A549 (cell line): ENCODE measurements around the gene CACNA1C. TPM values are rescaled to one million over a fixed set of nuclear protein-coding genes. Genes with fewer than 3 reads are reported as not detected.
A peak's percentile ranks its signal among the peaks of the same experiment; 100 is the strongest.

Experiments used
- ATAC-seq, 2 experiments: fragments of 200-7000 bp in 1 of 2; fragments of >200 bp in 1 of 2; cut with Nextera tagmentation in 1 of 2; cut with Tn5 transposase in 1 of 2; 3 replicates each; pipeline versions ENCODE4 v1.8.0 to v1.9.1; 2018 to 2020; ENCODE audit warnings: mild to moderate bottlenecking in 1 of 2, moderate library complexity in 1 of 2
- CTCF ChIA-PET: fragments of 300-600 bp; sonication (Branson Sonifier 250); formaldehyde crosslinking; extraction: SDS; loops from one replicate; lab custom pipeline; 2021; ENCODE audit warnings: antibody characterized with exemption, inconsistent platforms; lab: Yijun Ruan, JAX
- POLR2A ChIA-PET: fragments of 350-600 bp; formaldehyde crosslinking; extraction: SDS; loops from one replicate; lab custom pipeline; 2021; ENCODE audit warnings: antibody characterized with exemption, inconsistent platforms; lab: Yijun Ruan, JAX
- DNase-seq, 2 experiments: peaks; one replicate each; pipeline versions ENCODE4 v3.0.0 to v3.0.0-alpha.2; 2011 to 2016; ENCODE audit warnings: low read depth in 1 of 2, low spot score in 1 of 2
- FAIRE-seq: peaks from 2 replicates; lab custom pipeline; 2011; peaks lifted over from hg19 to GRCh38; lab: Jason Lieb, UNC
- H3K27ac ChIP-seq, 2 experiments: fragments of >200 bp; sonication (Bioruptor Twin); formaldehyde crosslinking; 3 replicates each; pipeline ENCODE4 v1.5.1; 2016 to 2017
- H3K4me1 ChIP-seq: fragments of >200 bp; sonication (Bioruptor Twin); formaldehyde crosslinking; 3 replicates; pipeline ENCODE4 v1.6.1; 2016
- H3K4me2 ChIP-seq: fragments of >200 bp; sonication (Bioruptor Twin); formaldehyde crosslinking; 3 replicates; pipeline ENCODE4 v1.6.1; 2016
- H3K4me3 ChIP-seq: fragments of >200 bp; sonication (Bioruptor Twin); formaldehyde crosslinking; 3 replicates; pipeline ENCODE4 v1.5.1; 2016
- H3K9me3 ChIP-seq: fragments of >200 bp; sonication (Bioruptor Twin); formaldehyde crosslinking; 3 replicates; pipeline ENCODE4 v1.6.1; 2016
- HDAC2 ChIP-seq: fragments of 200-600 bp; sonication (generic); IDR thresholded peaks from 2 replicates; pipeline ENCODE4 v1.6.1; 2016
- JUNB ChIP-seq: fragments of >200 bp; sonication (Bioruptor Twin); formaldehyde crosslinking; IDR thresholded peaks from 2 replicates; pipeline ENCODE4 v1.6.1; 2016
- KDM1A ChIP-seq: fragments of 200-600 bp; sonication (generic); IDR thresholded peaks from 2 replicates; pipeline ENCODE4 v1.6.1; 2016; ENCODE audit warnings: low read depth, mild to moderate bottlenecking
- POLR2AphosphoS2 ChIP-seq: conservative IDR thresholded peaks from 2 replicates; pipeline ENCODE4 v1.6.1; 2012; ENCODE audit warnings: low read length, improper control_type of control experiment, inconsistent platforms
- ZNF302 ChIP-seq: fragments of 250-450 bp; sonication (Bioruptor Pico); IDR thresholded peaks from 2 replicates; pipeline ENCODE4 v1.9.0; 2021; ENCODE audit warnings: inconsistent platforms, mild to moderate bottlenecking, moderate library complexity
- WGBS: methylation state at CpG from one replicate; pipeline ENCODE4 v1.1.6; 2017; ENCODE audit errors: missing lambda C conversion rate; 5-methylcytosine and 5-hydroxymethylcytosine counted together
- polyA plus RNA-seq, 4 experiments: library from polyadenylated mRNA; depleted of rRNA in 3 of 4; stranded (reverse); fragments of >200 nt; fragmentation: RNase III in 1 of 4; extraction: RNeasy Plus Mini Kit Qiagen cat#74134 plus additional on column Dnase treatment in 1 of 4; gene quantifications; 2 replicates in 3 of 4; 3 replicates in 1 of 4; pipeline ENCODE4 v1.2.3, GENCODE V29; 2011 to 2017
- TF ChIP-seq, protein P1 (sequence below): fragments of 250-450 bp; sonication (Bioruptor Pico); IDR thresholded peaks from 2 replicates; pipeline ENCODE4 v1.5.0; 2020; ENCODE audit warnings: low read depth, mild to moderate bottlenecking, moderate library complexity
- TF ChIP-seq, protein P2 (sequence below): IDR thresholded peaks from 2 replicates; pipeline ENCODE4 v1.6.1; 2012; ENCODE audit warnings: low read depth, borderline replicate concordance
- TF ChIP-seq, protein P3 (sequence below): fragments of 250-450 bp; sonication (Bioruptor Pico); IDR thresholded peaks from 2 replicates; pipeline ENCODE4 v1.5.0; 2021; ENCODE audit warnings: mild to moderate bottlenecking, moderate library complexity, borderline replicate concordance
- TF ChIP-seq, protein P4 (sequence below): fragments of 200-600 bp; sonication (generic); IDR thresholded peaks from 2 replicates; pipeline ENCODE4 v1.6.1; 2016; ENCODE audit warnings: antibody characterized with exemption, mild to moderate bottlenecking, moderate library complexity
- TF ChIP-seq, protein P5 (sequence below): fragments of >200 bp; sonication (Bioruptor Twin); formaldehyde crosslinking; IDR thresholded peaks from 3 replicates; pipeline ENCODE4 v1.6.1; 2016
- TF ChIP-seq, protein P6 (sequence below): IDR thresholded peaks from 2 replicates; pipeline ENCODE4 v1.6.1; 2012

The CACNA1C gene
- polyA plus RNA-seq, 2 of the 4 experiments (the other 2 are of a cell fraction), result not detected

DNA sequence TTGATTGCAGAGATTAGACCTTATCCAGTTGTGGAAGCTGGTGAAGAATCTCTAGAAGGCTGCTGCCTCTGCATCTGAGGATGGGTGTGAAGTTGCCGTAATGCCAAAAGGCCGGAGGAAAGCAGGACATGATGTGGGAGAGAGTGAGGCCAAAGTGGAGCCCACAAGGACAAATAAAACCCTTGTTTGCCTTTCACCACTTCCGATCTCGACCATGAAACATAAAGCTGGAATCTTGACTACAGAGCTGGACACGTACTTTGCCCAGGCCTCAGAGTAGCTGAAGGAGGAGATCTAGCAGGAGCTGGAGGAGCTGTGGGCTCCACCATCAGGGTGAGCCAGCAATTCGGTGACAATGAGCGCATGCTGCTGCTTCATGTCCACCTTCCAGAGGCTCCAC is 5.0 kb upstream of the CACNA1C start:
- ChIA-PET POLR2A (no interaction called here), CTCF (interaction anchor here (1.0 to 3.4 kb wide), 3 partner anchors 14 to 535 kb away, joined by 3 to 13 read pairs (median 4); no protein-coding TSS in a partner anchor)
- no peaks in the 10 kb centered on the region for H3K9me3 ChIP-seq
- no peak overlapping the region for H3K27ac ChIP-seq
- no peak for ATAC-seq
- DNase-seq, result no peak
- no peak for FAIRE-seq
- no peak overlapping the region for H3K4me2 ChIP-seq
- 29% methylated on average over 7 of the region's 7 CpGs for WGBS
- no peaks in the 10 kb centered on the region for H3K4me1 ChIP-seq
- TF ChIP-seq POLR2AphosphoS2, result no peak
- TF ChIP-seq, protein P1, sequence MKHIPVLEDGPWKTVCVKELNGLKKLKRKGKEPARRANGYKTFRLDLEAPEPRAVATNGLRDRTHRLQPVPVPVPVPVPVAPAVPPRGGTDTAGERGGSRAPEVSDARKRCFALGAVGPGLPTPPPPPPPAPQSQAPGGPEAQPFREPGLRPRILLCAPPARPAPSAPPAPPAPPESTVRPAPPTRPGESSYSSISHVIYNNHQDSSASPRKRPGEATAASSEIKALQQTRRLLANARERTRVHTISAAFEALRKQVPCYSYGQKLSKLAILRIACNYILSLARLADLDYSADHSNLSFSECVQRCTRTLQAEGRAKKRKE (CRISPR knock-in tag), result no peak
- TF ChIP-seq, protein P2, sequence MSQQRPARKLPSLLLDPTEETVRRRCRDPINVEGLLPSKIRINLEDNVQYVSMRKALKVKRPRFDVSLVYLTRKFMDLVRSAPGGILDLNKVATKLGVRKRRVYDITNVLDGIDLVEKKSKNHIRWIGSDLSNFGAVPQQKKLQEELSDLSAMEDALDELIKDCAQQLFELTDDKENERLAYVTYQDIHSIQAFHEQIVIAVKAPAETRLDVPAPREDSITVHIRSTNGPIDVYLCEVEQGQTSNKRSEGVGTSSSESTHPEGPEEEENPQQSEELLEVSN, result no peak
- no peak for TF ChIP-seq HDAC2
- no peak overlapping the region for H3K4me3 ChIP-seq

DNA sequence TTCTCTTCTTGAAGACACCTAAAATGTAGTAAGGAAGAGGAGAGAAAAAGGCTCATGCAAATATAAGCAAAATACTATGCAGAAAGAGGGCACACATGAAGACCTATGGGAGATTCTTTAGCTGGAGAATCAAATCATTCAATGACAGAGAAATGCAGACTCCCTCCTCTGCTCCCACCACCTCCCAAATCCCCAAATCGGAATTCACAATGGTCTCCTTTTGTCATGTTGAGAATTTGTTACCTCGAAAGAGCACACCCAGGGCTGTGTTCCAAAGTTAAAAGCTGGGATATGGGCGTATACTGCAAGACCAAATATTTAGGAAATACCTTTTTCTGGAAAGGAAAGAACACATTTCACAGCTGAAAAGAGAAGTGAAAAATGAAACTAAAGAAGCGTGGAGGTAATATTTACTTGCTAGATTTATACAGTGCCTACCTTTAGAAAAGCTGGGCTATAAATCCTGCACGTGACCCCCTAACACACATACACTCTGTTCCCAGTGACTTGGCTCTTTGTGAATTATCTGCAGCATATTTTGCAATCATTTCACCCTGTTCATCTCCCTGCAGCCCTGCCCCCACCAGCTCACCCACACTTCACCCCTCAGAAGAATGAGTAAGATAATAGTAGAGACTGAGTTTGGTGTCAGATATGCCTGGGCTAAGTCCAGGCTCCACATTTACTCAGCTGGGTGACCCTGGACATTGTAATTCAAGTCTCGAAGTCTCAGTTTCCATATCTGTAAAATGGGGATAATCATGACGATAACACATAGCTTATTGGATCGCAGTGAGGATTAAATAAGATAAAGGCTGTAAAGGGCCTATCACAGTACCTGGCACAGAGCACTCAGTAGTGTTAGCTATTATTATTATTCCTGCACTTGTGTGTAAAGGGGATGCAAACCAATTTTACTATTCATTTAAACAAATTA is 2.9 kb upstream of the CACNA1C start:
- ATAC-seq, result no peak
- no peak overlapping the region for H3K4me2 ChIP-seq
- POLR2A ChIA-PET, result no interaction called here

DNA sequence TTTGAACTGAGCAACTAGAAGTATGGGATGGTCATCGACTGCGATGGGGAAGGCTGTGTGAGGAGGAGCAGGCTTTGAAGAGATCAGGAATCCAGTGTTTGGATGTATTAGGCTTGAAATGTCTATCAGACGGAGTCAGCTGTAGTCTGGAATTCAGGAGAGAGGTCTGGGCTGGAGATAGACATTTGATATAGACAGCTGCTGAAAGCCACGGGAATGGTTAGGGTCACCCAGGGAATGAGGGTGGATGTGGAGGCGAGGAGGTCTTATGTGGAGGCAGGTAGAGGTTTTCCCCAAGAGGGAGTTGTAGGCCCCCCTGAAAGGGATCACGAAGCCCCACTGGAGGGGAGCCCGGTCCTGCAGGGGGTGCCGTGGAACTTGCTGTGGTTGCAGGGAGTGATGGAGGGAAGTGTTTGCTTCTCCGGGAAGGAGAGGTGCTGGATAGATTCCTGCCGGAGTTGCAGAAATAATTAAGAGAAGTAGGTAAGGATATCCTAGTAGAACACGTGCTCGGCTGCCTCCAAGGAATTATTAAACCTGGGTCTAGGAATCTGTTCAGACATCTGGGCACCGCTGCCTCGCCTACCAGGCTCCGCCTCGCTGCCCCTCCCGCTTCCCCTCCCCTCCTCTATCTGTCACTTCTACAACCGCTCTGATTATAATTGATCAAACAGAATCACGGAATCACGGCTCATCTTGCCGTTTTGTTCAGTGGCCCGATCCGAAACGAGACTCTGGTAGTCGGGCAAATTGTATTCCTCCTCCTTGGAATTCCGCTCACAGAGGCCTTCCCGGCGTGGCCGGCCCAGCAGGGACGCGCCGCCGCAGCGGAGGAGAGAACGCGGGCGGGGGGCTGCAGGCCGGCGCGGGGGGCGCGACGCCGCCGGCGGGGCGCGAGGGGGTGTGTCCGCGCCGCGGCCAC is 826 bp upstream of the CACNA1C start:
- ChIA-PET POLR2A (no interaction called here), CTCF (no interaction called here)
- no peak for ATAC-seq

More for the DNA sequence above, 2.9 kb upstream of the CACNA1C start:
- Histone ChIP-seq H3K4me3 (no peak overlapping the region), H3K9me3 (no peaks in the 10 kb centered on the region), H3K4me1 (no peaks in the 10 kb centered on the region; the same call in 2 of the 3 replicates), H3K27ac (no peak overlapping the region)
- WGBS, result 19% methylated on average over 8 of the region's 8 CpGs
- CTCF ChIA-PET, result interaction anchor here (0.8 to 3.4 kb wide), 4 partner anchors 10 to 110 kb away, joined by 3 to 13 read pairs (median 4); no protein-coding TSS in a partner anchor
- DNase-seq, result no peak
- TF ChIP-seq JUNB, result no peak
- TF ChIP-seq ZNF302 (CRISPR knock-in tag), result no peak
- TF ChIP-seq, protein P3, sequence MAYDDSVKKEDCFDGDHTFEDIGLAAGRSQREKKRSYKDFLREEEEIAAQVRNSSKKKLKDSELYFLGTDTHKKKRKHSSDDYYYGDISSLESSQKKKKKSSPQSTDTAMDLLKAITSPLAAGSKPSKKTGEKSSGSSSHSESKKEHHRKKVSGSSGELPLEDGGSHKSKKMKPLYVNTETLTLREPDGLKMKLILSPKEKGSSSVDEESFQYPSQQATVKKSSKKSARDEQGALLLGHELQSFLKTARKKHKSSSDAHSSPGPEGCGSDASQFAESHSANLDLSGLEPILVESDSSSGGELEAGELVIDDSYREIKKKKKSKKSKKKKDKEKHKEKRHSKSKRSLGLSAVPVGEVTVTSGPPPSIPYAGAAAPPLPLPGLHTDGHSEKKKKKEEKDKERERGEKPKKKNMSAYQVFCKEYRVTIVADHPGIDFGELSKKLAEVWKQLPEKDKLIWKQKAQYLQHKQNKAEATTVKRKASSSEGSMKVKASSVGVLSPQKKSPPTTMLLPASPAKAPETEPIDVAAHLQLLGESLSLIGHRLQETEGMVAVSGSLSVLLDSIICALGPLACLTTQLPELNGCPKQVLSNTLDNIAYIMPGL, result no peak
- no peak for FAIRE-seq

More for the DNA sequence above, 826 bp upstream of the CACNA1C start:
- Histone ChIP-seq H3K27ac (no peak overlapping the region), H3K4me1 (no peaks in the 10 kb centered on the region; the same call in 2 of the 3 replicates), H3K4me3 (peak overlapping the region; percentile 39), H3K4me2 (peak overlapping the region; percentile 91), H3K9me3 (no peaks in the 10 kb centered on the region)
- no peak for FAIRE-seq
- WGBS, result 5% methylated on average over 30 of the region's 52 CpGs
- TF ChIP-seq, protein P4, sequence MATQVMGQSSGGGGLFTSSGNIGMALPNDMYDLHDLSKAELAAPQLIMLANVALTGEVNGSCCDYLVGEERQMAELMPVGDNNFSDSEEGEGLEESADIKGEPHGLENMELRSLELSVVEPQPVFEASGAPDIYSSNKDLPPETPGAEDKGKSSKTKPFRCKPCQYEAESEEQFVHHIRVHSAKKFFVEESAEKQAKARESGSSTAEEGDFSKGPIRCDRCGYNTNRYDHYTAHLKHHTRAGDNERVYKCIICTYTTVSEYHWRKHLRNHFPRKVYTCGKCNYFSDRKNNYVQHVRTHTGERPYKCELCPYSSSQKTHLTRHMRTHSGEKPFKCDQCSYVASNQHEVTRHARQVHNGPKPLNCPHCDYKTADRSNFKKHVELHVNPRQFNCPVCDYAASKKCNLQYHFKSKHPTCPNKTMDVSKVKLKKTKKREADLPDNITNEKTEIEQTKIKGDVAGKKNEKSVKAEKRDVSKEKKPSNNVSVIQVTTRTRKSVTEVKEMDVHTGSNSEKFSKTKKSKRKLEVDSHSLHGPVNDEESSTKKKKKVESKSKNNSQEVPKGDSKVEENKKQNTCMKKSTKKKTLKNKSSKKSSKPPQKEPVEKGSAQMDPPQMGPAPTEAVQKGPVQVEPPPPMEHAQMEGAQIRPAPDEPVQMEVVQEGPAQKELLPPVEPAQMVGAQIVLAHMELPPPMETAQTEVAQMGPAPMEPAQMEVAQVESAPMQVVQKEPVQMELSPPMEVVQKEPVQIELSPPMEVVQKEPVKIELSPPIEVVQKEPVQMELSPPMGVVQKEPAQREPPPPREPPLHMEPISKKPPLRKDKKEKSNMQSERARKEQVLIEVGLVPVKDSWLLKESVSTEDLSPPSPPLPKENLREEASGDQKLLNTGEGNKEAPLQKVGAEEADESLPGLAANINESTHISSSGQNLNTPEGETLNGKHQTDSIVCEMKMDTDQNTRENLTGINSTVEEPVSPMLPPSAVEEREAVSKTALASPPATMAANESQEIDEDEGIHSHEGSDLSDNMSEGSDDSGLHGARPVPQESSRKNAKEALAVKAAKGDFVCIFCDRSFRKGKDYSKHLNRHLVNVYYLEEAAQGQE, result no peak
- TF ChIP-seq KDM1A, result no peak
- TF ChIP-seq, protein P5, sequence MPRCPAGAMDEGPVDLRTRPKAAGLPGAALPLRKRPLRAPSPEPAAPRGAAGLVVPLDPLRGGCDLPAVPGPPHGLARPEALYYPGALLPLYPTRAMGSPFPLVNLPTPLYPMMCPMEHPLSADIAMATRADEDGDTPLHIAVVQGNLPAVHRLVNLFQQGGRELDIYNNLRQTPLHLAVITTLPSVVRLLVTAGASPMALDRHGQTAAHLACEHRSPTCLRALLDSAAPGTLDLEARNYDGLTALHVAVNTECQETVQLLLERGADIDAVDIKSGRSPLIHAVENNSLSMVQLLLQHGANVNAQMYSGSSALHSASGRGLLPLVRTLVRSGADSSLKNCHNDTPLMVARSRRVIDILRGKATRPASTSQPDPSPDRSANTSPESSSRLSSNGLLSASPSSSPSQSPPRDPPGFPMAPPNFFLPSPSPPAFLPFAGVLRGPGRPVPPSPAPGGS, result no peak
- TF ChIP-seq, protein P6, sequence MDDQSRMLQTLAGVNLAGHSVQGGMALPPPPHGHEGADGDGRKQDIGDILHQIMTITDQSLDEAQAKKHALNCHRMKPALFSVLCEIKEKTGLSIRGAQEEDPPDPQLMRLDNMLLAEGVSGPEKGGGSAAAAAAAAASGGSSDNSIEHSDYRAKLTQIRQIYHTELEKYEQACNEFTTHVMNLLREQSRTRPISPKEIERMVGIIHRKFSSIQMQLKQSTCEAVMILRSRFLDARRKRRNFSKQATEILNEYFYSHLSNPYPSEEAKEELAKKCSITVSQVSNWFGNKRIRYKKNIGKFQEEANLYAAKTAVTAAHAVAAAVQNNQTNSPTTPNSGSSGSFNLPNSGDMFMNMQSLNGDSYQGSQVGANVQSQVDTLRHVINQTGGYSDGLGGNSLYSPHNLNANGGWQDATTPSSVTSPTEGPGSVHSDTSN, result no peak
- DNase-seq, result no peak
